Cardiac fibroblast (primary cell): ENCODE data around the gene MPHOSPH6.
"Not testable (repeated sequence)": the region's sequence is repeated elsewhere in the genome, so short reads cannot be mapped to it uniquely, and the experiment has no call there.

Experiments
- DNase-seq, 2 donors: peaks; one replicate each; pipeline versions ENCODE4 v3.0.0 to v3.0.0-alpha.2; 2010; ENCODE audit warnings: low read depth in 2 of 2
- H3K4me3 ChIP-seq, 2 donors: replicated peaks in 1 of 2; 1 replicate in 1 of 2; 2 replicates in 1 of 2; pipeline ENCODE4 v1.5.1; 2011; ENCODE audit warnings: low read depth in 2 of 2, low read length in 2 of 2, mild to moderate bottlenecking in 2 of 2, moderate library complexity in 1 of 2
- TF ChIP-seq, protein P1 (sequence below): IDR thresholded peaks from one replicate; pipeline ENCODE4 v1.5.1; 2011; ENCODE audit warnings: low read depth, mild to moderate bottlenecking, low read length, inconsistent platforms

Gene MPHOSPH6

DNA sequence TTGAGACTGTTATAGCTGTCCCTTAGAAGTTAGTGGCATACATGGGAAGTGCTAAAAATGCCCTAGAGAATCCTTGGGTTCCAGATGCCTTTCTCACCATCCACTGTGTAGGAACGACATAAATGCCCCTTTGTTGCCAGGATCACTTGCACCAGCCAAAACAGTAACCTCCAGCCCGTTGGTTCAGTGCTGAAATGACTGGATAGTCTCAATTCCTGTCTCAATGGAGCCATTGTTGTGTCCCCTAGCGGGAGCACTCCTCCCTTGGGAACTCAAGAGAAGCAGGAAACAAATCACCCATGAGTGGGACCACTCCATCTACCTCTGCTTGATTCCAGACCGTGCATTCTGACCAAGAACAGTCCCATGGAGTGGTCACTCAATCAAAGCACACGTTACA, 23.1 kb downstream of the MPHOSPH6 start:
- DNase-seq: no peak
- TF ChIP-seq, protein P1, sequence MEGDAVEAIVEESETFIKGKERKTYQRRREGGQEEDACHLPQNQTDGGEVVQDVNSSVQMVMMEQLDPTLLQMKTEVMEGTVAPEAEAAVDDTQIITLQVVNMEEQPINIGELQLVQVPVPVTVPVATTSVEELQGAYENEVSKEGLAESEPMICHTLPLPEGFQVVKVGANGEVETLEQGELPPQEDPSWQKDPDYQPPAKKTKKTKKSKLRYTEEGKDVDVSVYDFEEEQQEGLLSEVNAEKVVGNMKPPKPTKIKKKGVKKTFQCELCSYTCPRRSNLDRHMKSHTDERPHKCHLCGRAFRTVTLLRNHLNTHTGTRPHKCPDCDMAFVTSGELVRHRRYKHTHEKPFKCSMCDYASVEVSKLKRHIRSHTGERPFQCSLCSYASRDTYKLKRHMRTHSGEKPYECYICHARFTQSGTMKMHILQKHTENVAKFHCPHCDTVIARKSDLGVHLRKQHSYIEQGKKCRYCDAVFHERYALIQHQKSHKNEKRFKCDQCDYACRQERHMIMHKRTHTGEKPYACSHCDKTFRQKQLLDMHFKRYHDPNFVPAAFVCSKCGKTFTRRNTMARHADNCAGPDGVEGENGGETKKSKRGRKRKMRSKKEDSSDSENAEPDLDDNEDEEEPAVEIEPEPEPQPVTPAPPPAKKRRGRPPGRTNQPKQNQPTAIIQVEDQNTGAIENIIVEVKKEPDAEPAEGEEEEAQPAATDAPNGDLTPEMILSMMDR: no peak
- H3K4me3 ChIP-seq: no peak overlapping the region

DNA sequence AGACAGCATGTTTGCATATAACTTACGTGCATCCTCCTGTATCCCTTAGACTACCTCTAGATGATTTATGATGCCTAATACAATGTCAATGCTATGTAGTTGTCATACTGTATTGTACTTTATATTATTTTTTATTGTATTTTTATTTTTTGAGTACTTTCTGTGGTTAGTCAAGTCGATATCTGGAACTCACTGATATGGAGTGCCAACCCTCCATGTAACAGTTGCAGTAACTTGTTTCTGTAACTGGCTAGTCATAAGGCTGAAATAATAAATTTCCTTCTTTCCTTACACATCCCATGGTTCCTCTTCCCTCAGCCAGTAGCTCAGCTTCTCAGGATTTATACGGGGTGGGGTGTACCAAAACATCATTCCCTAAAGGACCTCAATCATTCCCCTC, 23.5 kb downstream of the MPHOSPH6 start:
- TF ChIP-seq, protein P1: no peak
- no peak for DNase-seq
- no peak overlapping the region for H3K4me3 ChIP-seq

DNA sequence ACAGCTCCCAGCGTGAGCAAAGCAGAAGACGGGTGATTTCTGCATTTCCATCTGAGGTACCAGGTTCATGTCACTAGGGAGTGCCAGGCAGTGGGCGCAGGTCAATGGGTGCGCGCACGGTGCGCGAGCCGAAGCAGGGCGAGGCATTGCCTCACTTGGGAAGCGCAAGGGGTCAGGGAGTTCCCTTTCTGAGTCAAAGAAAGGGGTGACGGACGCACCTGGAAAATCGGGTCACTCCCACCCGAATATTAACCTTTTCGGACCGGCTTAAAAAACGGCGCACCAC, 30.8 kb downstream of the MPHOSPH6 start:
- DNase-seq, H3K4me3 ChIP-seq: not testable (repeated sequence)

DNA sequence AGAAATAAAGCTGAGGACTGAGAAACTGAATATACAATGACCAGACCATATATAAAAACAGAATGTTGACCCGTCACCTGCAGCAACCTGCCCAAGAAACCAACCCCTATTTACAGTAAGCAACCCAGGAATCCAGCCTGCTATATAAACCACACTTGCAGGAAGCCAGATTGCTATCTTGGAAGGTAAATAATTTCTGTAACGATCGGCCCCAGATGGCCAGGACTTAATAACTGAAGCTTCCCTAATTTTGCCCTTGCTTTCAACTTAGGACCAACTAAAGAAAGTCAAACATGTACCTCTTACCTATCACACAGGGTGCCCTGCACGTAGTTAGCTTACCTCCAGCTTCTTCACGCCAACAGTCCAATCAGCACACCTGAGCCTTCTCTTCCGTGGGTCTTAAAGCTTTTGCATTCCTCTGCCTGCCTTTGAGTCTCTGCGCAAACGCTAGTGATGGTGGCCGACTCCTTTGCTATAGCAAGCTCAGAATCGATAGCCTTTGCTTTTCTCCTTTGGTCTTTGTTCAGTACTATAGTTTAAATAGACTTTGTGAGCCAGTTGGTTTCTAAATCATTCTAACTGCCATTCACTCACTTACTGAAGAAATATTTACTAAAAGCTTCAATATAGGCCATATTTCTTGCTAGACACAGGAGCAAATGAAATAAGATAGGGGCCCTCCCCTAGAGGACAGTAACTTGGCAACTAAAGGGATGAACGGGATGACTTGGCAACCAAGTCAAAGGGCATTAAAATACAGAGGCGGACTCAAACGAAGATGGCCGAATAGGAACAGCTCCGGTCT, 31.3 kb downstream of the MPHOSPH6 start:
- TF ChIP-seq, protein P1: no peak
- H3K4me3 ChIP-seq: no peak overlapping the region

DNA sequence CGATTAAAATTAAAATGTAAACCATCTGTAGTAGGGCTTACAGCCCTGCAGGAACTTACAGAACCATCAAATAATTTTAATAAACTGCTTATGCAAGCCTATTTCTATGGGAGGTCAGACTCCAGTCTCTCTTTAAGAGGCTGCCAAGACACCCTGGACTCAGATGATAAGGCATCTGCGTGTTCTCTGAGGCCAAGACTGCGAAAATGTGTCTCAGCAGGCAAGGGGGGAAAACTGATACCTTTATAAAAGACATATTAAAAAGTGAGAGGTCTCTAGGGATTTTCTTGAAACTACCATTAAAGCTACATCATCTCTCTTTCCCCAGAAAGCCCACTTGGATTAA, 32.2 kb downstream of the MPHOSPH6 start:
- TF ChIP-seq, protein P1: no peak
- no peak overlapping the region for H3K4me3 ChIP-seq
- DNase-seq: peak; percentile 11 to 38

More for the DNA sequence above, 31.3 kb downstream of the MPHOSPH6 start:
- DNase-seq: no peak

DNA sequence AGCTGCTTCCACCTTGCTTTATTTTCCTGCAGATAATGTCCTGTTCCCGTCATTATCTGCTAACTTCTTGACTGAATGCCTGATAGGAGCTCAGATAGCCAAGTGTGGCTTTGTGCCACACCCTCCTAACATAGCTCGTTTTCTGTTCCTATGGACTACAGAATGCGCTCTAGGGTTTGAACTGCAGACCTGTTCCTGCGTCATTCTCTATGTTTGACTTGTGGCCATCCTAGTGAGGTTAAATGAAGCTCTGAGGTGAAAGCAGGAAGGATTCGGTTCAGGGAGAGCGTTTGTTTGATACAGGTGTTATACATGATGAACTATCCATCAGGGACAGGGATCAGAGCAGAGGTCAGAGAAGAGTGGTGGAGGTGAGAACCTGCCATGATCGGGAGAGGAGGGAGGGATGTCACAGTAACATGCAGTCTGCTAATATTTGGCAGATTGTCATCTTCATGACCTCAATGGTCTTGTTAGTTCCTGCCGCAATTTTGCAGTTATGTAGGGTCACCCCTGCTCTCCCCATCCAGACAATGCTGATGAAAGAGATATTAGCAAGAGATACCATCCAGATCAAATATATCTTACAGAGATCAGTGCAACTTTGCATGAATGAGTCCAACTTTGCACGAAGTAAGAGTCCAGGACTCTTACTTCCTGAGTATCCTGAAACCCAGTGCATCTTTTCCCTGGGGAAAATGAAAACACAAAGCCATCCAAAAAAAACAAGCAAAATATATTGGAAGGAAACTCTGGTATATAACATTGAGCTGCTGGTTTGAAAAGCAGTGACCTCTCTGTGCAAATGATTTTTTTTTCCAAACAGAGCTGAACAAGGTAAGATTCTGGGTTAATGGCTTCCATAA, 32.8 kb downstream of the MPHOSPH6 start:
- DNase-seq: peak; percentile 48 to 56
- TF ChIP-seq, protein P1: no peak
- no peak overlapping the region for H3K4me3 ChIP-seq

DNA sequence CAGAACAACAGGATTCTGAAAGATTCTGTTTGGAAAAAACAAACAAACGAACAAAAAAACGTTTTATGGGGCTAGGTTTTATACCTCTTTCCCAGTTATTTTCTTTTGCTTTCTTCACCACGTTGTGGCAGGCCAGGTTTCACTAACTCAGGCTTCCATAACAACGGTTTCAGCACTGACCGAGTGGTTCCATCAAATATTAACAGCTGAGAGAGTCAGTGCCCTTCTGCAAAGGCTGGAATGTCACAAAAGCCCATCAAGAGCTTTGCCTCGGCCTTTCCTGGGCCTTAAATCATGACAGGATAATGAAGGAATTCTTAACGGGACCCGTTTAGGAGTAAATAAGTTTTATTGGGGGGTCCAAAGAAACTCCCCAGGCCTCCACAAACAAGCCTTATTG, 34.2 kb downstream of the MPHOSPH6 start:
- TF ChIP-seq, protein P1: no peak
- no peak overlapping the region for H3K4me3 ChIP-seq
- no peak for DNase-seq
